ENCODE data around the gene TSBP1.
"Not testable (repeated sequence)": the region's sequence is repeated elsewhere in the genome, so short reads cannot be mapped to it uniquely, and the experiment has no call there.

The TSBP1 gene

DNA sequence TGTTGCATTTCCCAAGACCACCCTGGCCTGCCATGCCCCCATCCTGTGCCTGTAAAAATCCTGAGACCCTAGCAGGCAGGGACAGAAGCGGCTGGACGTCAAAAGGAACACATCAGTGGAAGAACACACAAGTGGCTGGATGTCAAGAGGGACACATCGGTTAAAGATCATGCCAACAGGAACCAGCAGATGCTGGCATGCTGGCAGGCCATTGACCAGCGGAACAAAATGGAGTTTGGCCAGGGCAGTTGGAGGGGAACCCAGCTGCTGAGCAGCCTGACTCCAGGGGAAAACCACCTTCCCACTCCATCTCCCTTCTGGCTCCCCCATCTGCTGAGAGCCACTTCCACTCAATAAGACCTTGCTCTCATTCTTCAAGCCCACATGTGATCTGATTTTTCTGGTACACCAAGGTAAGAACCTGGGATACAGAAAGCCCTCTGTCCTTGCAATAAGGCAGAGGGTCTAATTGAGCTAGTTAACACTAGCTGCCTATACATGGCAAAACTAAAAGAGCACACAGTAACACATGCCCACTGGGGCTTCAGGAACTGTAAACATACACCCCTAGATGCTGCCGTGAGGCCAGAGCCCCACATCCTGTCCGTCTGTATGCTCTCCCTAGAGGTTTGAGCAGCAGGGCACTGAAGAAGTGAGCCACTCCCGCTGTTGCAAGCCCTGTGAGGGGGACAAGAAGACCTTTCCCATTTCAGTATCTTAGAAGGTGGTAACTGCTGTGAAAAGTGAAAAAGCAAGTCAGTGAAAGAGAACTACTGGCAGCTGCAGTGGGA lies 4.2 kb upstream of the TSBP1 start:
- DNase-seq (ENCODE audit: low spot score), result no peak

DNA sequence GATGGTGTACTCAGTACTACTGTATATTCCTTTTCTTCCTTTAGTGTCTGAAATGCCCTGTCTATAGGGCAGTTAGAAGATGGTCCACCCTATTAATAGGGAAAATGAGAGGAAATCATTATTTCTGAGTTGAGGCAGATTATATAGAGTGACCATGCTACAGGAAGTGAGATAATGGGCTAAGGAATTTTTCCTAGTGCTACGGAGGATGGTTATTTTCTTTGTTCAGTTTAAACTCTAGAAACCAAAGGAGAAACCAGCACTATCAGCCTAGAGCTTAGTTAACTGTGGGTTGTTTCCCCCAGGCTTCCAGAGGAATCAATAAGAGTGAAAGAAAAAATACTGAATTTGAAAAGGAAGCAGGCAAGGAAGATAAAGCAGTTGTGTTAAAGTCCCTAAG lies 474 bp downstream of the TSBP1 start:
- no peak for DNase-seq (ENCODE audit: low spot score)

DNA sequence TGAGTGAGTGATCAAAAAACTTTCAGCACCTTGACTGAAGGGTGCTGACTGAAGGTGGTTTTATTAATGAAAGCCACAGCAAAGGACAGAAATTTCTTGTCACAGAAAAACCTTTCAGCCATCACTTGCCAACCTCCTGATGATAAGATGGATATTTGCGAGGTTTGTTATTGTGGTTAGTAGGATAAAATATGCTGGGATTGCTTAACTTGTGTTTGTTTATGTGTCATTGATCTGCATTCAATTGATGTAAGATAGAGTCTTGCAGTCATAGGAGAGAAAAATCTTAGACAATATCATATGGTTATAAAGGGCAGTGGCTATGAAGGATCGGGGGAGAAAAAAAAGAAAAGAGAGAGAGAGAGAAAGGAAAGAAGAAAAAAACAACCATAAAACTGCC lies 1.2 kb downstream of the TSBP1 start:
- no peak for DNase-seq (ENCODE audit: low spot score)

DNA sequence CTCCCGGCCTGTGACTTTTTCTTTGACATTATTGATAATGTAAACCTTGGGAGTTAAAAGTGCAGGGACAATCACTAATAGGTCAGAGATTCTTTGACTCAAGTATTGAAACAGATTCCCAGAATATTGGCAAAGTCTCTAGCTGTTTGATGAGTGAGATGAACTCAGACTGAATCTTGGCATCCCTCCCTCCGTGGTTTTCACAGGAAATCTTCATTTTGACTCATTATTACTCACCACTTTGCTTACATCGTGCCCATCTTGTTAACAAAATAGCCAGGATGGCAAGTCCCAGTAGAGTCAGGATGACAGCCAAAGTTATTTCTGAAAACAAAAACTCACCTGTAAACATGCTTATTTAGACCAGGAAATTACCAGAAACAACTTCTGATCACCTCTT lies 2.0 kb downstream of the TSBP1 start:
- DNase-seq (ENCODE audit: low spot score), result no peak

DNA sequence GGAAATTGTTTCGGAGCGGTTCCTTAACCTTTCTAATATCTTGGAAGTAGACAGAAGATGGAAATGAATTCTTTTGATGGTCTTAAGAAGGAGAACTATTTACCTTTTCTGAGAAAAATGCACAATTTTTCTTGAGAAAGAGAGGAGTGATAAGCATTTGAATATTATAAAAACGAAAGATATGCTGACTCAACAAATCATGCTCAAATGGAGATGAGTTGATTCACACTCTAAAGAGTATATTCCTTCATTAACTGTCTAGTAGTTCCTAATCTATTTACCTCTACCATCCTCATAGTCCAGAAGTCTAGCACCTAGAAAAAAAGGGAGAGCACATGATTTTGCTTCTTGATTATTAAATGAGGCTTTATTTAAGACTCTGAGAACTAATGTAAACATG lies 4.1 kb downstream of the TSBP1 start:
- no peak for DNase-seq (ENCODE audit: low spot score)

DNA sequence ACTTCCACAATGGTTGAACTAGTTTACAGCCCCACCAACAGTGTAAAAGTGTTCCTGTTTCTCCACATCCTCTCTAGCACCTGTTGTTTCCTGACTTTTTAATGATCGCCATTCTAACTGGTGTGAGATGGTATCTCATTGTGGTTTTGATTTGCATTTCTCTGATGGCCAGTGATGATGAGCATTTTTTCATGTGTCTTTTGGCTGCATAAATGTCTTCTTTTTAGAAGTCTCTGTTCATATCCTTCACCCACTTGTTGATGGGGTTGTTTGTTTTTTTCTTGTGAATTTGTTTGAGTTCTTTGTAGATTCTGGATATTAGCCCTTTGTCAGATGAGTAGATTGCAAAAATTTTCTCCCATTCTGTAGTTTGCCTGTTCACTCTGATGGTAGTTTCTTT lies 12.5 kb downstream of the TSBP1 start:
- not testable (repeated sequence) for DNase-seq (ENCODE audit: low spot score)

DNA sequence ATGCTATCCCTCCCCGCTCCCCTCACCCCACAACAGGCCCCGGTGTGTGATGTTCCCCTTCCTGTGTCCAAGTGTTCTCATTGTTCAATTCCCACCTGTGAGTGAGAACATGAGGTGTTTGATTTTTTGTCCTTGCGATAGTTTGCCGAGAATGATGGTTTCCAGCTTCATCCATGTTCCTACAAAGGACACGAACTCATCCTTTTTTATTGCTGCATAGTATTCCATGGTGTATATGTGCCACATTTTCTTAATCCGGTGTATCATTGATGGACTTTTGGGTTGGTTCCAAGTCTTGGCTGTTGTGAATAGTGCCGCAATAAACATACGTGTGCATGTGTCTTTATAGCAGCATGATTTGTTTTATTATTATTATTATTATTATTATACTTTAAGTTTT lies 13.2 kb downstream of the TSBP1 start:
- not testable (repeated sequence) for DNase-seq (ENCODE audit: low spot score)

DNA sequence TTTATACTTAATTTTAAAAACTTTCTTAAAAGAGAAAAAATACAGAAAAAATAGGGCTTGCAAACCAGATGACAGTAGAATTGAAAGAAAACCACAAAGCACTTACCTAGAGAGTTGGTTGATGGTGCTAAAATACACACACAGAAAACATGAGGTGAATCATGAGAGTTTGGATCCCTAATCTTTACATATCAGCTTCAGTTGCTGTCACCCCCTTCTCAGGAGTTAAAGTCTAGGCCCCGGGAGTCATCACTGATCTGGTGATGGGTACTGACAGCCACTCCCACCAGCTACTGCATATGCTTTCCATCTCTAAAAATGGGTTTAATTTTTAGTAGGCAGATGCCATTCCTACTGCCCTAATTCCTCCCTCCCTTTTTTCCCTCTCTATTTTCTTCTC lies 16.7 kb downstream of the TSBP1 start:
- DNase-seq (ENCODE audit: low spot score), result no peak

DNA sequence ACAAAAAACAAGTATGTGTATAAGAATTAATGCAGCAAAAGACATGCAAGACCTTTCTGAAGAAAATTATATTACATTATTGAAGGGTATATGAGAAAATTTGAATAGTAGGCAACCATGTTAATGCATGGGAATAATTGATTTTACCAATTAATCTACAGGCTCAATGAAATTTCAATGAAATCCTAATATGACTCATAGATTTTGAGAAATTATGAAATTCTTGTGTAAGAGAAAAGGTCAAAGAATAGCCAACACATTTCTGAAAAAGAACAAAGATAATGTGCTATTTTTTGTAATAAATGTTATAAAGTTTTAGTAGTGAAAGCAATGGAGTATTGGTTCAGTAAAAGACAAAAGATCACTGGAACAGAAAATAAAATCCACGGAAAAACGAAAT lies 18.4 kb downstream of the TSBP1 start:
- DNase-seq (ENCODE audit: low spot score), result no peak

DNA sequence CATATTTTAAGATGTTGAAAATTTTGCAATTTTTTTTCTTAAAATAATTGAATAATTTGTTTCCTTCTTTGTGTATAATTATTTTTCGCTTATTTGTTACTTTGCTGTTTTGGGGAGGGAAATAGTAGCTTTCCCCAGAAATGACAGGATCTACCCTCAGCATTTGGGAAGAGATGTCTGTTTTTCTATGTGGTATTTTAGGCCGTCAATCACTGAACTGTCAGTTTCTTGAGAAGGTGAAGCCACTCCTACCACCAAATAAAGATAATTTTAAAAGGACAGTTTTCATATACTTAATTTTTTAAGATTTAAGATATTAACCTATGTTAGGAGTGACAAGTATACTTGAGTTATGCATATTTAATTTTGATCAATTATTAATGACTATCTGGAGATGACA lies 31.5 kb downstream of the TSBP1 start:
- no peak for DNase-seq (ENCODE audit: low spot score)

DNA sequence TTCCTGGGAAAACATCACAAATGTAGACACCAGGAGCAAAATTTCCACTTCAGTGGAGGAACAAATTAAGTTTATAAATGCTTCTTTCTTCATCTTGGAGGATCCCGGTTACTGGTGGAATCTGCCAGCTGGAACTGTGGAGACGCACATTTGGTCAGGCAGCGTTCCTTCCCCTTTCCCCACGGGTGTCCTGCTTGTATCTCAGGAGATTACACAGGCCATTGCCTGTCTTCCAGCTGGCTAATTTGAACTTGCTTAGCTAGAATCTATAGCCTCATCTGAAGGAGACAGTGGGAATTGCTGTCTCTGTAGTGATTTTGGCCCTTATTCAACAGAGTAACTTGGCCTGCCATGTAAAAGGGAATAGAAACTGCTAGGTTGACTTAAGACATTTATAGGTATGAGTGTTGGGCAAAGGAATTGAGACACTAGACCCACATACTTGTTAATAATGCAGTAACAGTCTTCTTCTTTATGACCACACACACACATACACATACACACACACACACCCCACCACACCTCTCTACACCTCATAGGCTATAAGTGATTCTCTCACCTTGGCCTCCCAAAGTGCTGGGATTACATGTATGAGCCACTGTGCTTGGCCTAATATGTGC lies 34.4 kb downstream of the TSBP1 start:
- DNase-seq (ENCODE audit: low spot score), result no peak

DNA sequence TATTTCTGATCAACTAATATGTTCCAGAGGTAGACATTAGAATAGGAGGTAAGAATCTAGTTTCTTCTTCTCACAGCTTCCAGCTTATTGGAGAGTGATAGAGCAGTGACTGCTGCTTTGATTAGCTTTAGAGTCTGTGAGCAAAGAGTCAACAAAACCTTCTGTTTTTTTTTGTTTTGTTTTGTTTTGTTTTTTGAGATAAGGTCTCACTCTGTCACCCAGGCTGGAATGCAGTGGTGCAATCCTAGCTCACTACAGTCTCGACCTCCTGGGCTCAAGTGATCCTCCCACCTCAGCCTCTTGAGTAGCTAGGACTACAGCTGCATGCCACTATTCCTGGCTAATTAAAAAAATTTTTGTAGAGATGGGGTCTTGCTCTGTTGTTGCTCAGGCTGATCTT lies 39.3 kb downstream of the TSBP1 start:
- DNase-seq (ENCODE audit: low spot score), result no peak

DNA sequence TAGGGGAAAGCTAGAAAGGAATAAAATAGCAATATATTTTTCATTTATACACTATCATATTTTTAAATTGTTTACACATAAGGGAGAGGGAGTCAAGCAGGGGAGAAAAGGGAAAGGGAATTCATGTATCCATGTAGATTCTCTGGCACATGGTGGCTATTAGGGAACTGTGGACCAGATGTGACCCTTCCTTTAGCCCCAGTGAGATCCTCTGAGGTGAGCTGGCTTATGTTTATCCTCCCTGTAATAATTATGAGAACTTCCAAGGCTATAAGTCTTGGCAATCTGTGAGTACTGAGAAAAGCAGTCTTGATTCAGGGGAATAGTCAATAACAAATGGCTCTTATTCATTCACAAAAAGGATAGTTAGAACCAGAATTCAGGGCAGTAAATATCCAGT lies 42.6 kb downstream of the TSBP1 start:
- no peak for DNase-seq (ENCODE audit: low spot score)

DNA sequence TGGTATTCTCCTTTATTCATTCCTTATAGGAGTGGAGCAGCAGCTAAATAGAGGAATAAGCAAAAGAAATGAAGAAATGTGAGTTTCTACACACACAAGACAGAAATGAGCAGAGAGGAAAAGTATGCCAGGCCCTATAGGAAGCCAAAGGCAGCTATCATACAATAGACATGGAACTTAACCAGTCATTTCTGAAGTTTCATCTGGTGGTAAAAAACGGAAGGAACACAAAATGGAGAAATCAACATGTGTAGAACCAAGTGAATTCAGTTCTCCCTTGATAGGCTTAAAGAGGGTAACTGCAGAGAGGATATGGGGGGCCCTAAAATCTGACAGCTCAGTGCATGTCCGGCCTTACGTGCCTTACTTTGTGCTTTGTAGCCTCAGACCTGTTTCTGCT lies 44.6 kb downstream of the TSBP1 start:
- peak; percentile 13 for DNase-seq (ENCODE audit: low spot score)

DNA sequence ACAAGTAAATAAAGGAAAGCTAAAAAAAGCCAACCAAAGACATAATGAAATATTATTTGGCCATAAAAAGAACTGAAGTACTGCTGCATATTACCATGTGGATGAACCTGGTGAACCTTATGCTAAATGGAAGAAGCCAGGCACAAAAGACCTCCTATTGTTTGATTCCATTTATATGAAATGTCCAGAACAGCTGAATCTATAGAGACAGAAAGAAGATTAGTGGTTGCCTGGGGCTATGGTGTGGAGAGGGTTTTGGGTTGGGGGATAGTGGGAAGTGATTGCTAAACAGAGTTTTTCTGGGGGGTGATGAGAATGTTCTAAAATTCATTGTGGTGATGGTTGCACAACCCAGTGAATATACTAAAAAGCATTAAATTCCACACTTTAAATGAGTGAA lies 53.2 kb downstream of the TSBP1 start:
- no peak for DNase-seq (ENCODE audit: low spot score)

DNA sequence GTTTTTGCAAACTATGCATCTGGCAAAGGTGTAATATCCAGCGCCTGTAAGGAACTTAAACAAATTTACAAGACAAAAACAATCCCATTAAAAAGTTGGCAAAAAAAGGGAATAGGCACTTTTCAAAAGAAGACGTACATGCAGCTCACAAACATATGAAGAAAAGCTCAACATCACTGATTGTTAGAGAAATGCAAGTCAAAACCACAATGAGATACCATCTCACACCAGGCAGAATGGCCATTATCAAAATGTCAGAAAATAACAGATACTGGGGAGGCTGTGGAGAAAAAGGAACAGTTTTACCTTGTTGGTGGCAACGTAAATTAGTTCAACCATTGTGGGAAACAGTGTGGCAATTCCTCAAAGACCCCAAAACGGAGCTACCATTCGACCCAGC lies 54.2 kb downstream of the TSBP1 start:
- DNase-seq (ENCODE audit: low spot score), result no peak

DNA sequence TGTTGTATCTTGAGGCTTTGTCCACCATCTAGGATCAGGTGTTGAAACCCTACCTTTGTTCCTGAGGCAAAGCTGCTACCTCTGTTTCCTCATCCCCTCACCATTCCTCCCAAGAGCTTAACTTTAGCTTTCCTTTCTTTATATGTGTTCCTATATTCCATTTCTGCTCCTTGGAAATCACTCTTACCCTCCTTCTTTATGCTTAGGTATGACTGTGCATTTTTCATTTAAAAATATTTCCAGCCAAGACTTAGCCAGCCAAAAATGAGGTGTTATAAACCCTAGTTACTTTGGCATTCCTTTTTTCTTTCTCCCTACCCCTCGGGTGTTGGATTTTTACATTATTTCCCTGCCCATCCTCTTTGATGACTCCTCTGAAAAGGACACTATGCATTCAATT lies 57.7 kb downstream of the TSBP1 start:
- no peak for DNase-seq (ENCODE audit: low spot score)

DNA sequence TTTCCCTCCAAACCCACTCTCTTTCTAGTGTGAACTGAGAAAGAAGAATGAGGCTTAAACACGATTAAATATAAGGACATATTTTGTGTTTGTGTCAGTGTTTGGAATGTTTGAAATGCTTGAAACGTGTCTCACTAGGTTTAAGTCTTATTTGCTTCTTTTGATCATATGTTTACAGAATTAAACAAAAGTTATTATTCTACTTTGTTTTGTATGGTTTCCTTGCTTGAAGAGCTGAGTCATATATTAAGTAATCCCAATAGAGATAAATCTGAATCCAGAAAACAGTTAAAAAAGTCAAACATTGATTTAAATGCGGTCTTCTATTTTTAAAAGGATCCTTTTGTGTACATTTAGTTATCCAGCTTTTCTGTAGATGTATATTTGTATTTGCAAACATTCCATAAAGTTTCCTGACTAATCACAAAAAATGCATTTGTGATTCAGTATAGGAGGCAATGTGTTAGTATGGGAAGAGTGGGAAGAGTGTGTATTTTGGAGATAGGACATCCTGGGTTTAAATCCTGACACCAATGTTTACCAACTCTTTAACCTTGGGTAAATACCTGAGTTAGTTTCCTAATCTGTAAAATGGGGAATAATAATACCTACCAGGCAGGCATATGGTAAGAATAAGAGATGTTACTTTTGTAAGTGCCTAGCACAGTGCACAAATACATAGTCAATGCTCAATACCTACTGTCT lies 72.9 kb downstream of the TSBP1 start:
- DNase-seq (ENCODE audit: low spot score), result no peak

DNA sequence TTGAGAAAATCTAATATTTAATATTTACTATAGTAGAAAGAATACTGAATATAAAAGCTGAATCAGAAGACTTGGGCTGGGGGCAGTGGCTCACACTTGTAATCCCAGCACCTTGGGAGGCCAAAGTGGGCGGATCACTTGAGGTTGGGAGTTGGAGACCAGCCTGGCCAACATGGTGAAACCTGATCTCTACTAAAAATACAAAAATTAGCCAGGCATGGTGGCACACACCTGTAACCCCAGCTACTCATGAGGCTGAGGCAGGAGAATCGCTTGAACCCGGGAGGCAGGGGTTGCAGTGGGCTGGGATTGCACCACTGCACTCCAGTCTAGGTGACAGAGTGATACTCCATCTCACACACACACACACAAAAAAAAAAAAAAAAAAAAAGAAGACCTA lies 76.7 kb downstream of the TSBP1 start:
- DNase-seq (ENCODE audit: low spot score), result not testable (repeated sequence)

DNA sequence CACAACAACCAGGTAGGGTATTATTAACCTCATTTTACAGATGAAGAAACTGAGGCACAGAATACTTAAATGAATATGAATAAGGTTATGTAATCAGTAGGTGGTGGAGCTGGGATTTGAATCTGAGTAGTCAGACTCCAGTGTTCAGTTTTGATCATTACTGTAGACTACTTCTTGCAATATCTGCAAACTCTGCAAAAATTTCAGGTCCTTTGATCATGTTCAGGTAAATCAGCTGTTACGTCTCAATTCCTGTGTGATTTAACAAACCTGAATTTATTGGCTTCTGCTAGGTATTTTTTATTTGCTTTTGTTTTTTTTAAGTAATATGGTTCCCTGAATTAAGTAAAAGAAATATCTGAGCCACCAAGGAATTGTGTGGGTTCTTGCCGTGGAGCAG lies 77.1 kb downstream of the TSBP1 start:
- DNase-seq (ENCODE audit: low spot score), result no peak

DNA sequence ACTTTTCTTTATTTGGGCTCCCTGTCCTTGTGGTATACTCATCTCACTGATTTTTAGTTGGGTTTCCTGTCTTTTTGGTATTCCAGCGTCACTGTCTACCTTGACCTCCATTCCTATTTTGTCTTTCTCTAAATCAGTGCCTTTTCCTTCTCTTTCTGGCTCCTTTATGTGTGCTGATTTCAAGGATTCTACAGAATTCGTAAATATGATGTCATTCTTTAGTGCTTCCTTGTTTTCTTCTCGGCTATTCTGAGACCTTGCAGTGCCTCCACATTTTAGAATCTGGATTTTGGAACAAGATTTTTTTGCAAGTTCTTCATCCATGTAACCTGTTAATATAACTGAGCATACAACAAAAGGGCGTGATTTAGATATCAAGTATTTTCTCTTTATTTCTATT lies 78.0 kb downstream of the TSBP1 start:
- DNase-seq (ENCODE audit: low spot score), result no peak

DNA sequence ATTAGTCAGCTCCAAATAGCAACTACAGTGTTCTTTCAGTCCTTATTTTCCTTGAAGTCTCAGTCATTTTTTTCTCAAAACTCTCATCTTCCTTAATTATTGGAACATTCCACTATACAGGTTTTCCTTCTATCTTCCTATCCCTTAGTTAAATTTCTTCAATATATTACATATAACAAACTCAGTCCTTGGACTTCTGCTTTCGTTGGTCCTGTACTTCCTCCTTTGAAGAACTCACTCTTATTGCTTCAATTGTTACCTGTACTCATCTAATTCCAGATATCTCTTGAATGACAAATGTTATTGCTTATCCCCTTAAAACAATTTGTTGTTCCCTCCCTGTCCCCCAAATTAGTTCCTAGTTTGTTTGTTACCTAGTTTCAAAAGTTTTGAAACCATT lies 80.2 kb downstream of the TSBP1 start:
- no peak for DNase-seq (ENCODE audit: low spot score)

DNA sequence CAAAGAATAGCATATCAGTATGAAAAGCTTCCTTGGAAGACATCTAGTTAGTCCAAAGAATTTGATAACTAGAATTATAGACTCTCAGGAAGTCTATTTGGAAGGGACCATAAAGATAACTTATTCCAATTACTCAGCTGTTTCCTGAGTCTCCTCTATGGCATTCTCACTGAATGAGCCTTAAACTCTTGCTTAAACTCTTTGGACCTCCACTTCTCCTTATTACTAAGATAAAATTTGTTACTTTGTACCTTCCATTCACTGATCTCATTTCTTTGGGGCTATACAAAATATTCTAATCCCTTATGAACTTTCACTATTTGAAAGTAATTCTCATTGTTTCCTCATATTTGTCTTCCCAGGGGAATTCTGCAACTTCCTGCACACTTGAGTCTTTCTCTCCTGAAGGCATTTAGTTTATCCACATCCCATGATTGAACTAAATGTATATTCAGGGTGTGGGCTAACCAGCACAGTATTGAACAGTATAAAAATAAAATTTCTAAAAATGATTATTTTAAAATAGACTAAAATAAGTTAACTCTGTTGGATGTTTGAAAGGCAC lies 80.7 kb downstream of the TSBP1 start:
- no peak for DNase-seq (ENCODE audit: low spot score)
